T-cell (primary cell): Measurements from ENCODE around the gene ANK3. TPM values are rescaled to one million over a fixed set of nuclear protein-coding genes. Genes with fewer than 3 reads are reported as not detected.

Source experiments
- ATAC-seq, 4 experiments: fragments of 200-7000 bp in 3 of 4; fragments of 150-1000 bp in 1 of 4; cut with Tn5 transposase; replicated peaks in 1 of 4; 1 replicate in 3 of 4; 2 replicates in 1 of 4; pipeline ENCODE4 v1.10.0; 2021; ENCODE audit warnings: moderate library complexity in 3 of 4, mild to moderate bottlenecking in 2 of 4, moderate number of reproducible peaks in 1 of 4
- CTCF ChIA-PET, 2 donors: fragments of 300-600 bp; sonication (Branson Sonifier 250); formaldehyde crosslinking; loops; one replicate each; lab custom pipeline; 2022; ENCODE audit warnings: antibody characterized with exemption in 2 of 2; lab: Charles Lee
- POLR2A ChIA-PET, 2 donors: fragments of 300-600 bp; sonication (Branson Sonifier 250); formaldehyde crosslinking; loops; one replicate each; lab custom pipeline; 2022; ENCODE audit warnings: antibody characterized with exemption in 2 of 2; lab: Charles Lee
- DNase-seq, 35 experiments: peaks; one replicate each; pipeline versions ENCODE4 v3.0.0 to v3.0.0-alpha.2; 2013 to 2023
- H3K27ac ChIP-seq: one replicate; pipeline ENCODE4 v1.5.1; 2013; ENCODE audit warnings: low read length
- H3K27me3 ChIP-seq, 2 experiments: replicated peaks in 1 of 2; 1 replicate in 1 of 2; 2 replicates in 1 of 2; pipeline versions ENCODE4 v1.6.1 to v1.7.0; 2013; ENCODE audit warnings: low read length in 1 of 2, mixed read lengths in 1 of 2; ENCODE audit not compliant: control insufficient read depth in 2 of 2, insufficient read depth in 2 of 2; ENCODE audit errors: extremely low read depth in 1 of 2
- H3K36me3 ChIP-seq, 2 donors: 1 replicate in 1 of 2; 2 replicates in 1 of 2; pipeline versions ENCODE4 v1.6.1 to v1.7.0; 2013; ENCODE audit warnings: low read length in 1 of 2; ENCODE audit not compliant: control insufficient read depth in 2 of 2, insufficient read depth in 1 of 2; ENCODE audit errors: extremely low read depth in 1 of 2
- H3K4me1 ChIP-seq, 2 experiments: 1 replicate in 1 of 2; 2 replicates in 1 of 2; pipeline versions ENCODE4 v1.6.1 to v1.7.0; 2013; ENCODE audit warnings: low read length in 2 of 2, mixed read lengths in 1 of 2; ENCODE audit not compliant: insufficient read depth in 2 of 2, control insufficient read depth in 1 of 2; ENCODE audit errors: extremely low read depth in 1 of 2
- H3K4me3 ChIP-seq, 2 donors: 1 replicate in 1 of 2; 2 replicates in 1 of 2; pipeline versions ENCODE4 v1.5.1 to v1.7.0; 2013; ENCODE audit warnings: mild to moderate bottlenecking in 2 of 2, low read length in 1 of 2, moderate library complexity in 1 of 2; ENCODE audit not compliant: control insufficient read depth in 1 of 2; ENCODE audit errors: extremely low read depth in 1 of 2
- H3K9me3 ChIP-seq: 2 replicates; pipeline ENCODE4 v1.7.0; 2013
- H3K27ac Mint-ChIP-seq, 2 donors: one replicate each; pipeline ENCODE4 v1.8.0; 2020 to 2021; ENCODE audit warnings: mild to moderate bottlenecking in 2 of 2, mixed read lengths in 2 of 2
- H3K27me3 Mint-ChIP-seq, 2 donors: one replicate each; pipeline ENCODE4 v1.8.0; 2021 to 2022; ENCODE audit warnings: mixed read lengths in 2 of 2
- H3K36me3 Mint-ChIP-seq: one replicate; pipeline ENCODE4 v1.8.0; 2021; ENCODE audit warnings: mixed read lengths
- H3K4me1 Mint-ChIP-seq, 3 donors: one replicate each; pipeline ENCODE4 v1.8.0; 2020 to 2022; ENCODE audit warnings: mixed read lengths in 3 of 3, mild to moderate bottlenecking in 1 of 3
- H3K4me3 Mint-ChIP-seq, 3 donors: one replicate each; pipeline ENCODE4 v1.8.0; 2020 to 2022; ENCODE audit warnings: mild to moderate bottlenecking in 3 of 3, mixed read lengths in 3 of 3, moderate library complexity in 3 of 3
- H3K9me3 Mint-ChIP-seq, 3 donors: one replicate each; pipeline ENCODE4 v1.8.0; 2020 to 2022; ENCODE audit warnings: mixed read lengths in 3 of 3
- WGBS: methylation state at CpG from one replicate; pipeline ENCODE4 v1.1.5; 2013; ENCODE audit warnings: missing lambda C conversion rate; ENCODE audit not compliant: insufficient coverage; 5-methylcytosine and 5-hydroxymethylcytosine counted together
- total RNA-seq, 35 experiments: library from RNA in 6 of 35; stranded (reverse) in 6 of 35; fragments of 120-200 nt in 1 of 35; gene quantifications; one replicate each; pipeline versions ENCODE4 v1.2.1 to v1.2.4 and lab custom pipeline; 2013 to 2026

Gene ANK3
- total RNA-seq, 5 donors from 2014 or later (not counting 1 experiment from before 2014, with no cell fraction given): 43.0 to 74.8 (median 56.7) TPM

- Histone ChIP-seq H3K4me3 (no peak overlapping the region), H3K27ac (no peak overlapping the region), H3K27me3 (no peaks in the 10 kb centered on the region), H3K4me1 (no peaks in the 10 kb centered on the region), H3K36me3 (peaks cover 6 to 20% of the 10 kb centered on the region in 2 donors), H3K9me3 (no peaks in the 10 kb centered on the region)
- no peak for DNase-seq
- H3K9me3 Mint-ChIP-seq: no peaks in the 10 kb centered on the region
- no peak for ATAC-seq
- H3K4me1 Mint-ChIP-seq: peaks cover 2 to 11% (median 6%) of the 10 kb centered on the region in 3 donors
- no peak overlapping the region for H3K4me3 Mint-ChIP-seq
- CTCF ChIA-PET: no interaction called here
- no peaks in the 10 kb centered on the region for H3K27me3 Mint-ChIP-seq
- no peak overlapping the region for H3K27ac Mint-ChIP-seq
- 92% methylated on average over 1 of the region's 2 CpGs for WGBS
- H3K36me3 Mint-ChIP-seq: peaks cover 31% of the 10 kb centered on the region
- POLR2A ChIA-PET: no interaction called here
Observed at GRCh38 chr10:60258429-60258797, 131.3 kb downstream of the ANK3 start.

DNA sequence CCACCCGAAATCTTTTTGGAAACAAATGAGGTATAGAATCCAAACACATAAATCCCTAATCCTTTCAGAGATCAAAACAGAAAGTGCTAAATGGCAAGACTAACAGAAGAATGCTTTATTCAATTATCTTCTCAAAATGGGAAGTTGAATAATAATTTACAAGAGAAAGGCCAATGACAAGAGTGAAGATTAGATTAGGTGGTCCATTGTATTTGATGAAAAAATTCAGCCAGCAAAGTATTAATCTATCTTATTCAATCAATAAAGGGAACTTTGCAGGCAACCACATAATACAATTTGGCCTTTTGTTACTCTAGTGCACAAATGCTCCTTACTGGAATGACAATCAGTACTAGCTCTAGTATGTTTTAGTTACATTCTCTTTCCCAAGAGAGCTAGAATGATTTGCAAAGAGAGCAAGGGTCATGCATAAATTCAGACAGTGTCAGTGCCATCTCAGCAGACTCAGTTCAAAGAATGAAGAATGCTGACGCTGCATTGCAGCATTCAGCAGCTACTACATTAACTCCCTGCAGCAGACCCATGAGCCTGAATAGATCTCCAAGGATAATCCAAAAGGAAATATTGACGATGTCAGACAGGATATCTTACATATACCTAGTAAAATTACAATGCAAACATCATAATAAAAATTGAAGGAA lies 131.8 kb downstream of the ANK3 start:
- Mint-ChIP-seq H3K36me3 (peaks cover 27% of the 10 kb centered on the region), H3K27ac (no peak overlapping the region), H3K4me1 (peaks cover 2 to 11% (median 6%) of the 10 kb centered on the region in 3 donors), H3K9me3 (no peaks in the 10 kb centered on the region), H3K4me3 (no peak overlapping the region), H3K27me3 (no peaks in the 10 kb centered on the region)
- ATAC-seq: no peak
- H3K4me3 ChIP-seq: no peak overlapping the region
- no peak for DNase-seq
- no peaks in the 10 kb centered on the region for H3K4me1 ChIP-seq
- WGBS: 80% methylated on average over 1 of the region's 3 CpGs
- H3K36me3 ChIP-seq: peaks cover 6 to 15% of the 10 kb centered on the region in 2 donors
- CTCF ChIA-PET: no interaction called here
- H3K27me3 ChIP-seq: no peaks in the 10 kb centered on the region
- POLR2A ChIA-PET: no interaction called here
- H3K27ac ChIP-seq: no peak overlapping the region
- H3K9me3 ChIP-seq: no peaks in the 10 kb centered on the region

DNA sequence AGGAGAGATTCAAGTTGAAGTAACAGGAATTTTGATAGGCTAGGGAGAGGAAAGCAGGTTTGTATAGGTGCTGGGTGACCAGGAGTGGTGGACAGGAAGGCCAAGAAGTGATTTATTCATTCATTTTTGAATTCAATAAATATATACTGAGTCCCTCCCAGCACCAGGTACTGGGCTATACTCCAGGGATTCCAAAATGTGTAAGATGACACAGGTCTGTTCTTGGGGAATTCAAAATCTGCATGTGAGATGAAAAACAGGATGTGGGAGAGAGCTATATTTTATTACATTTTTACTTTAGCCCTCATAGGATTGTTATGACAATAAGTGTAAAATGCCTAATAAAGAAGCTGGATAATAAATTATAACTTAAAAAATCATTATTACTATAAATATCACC lies 134.9 kb downstream of the ANK3 start:
- Mint-ChIP-seq H3K27ac (no peak overlapping the region), H3K4me1 (no peaks in the 10 kb centered on the region), H3K9me3 (no peaks in the 10 kb centered on the region), H3K27me3 (no peaks in the 10 kb centered on the region), H3K4me3 (no peak overlapping the region), H3K36me3 (peaks cover 18% of the 10 kb centered on the region)
- POLR2A ChIA-PET: interaction anchor here in 1 of 2 donors (0.5 kb wide), 1 partner anchor 627 kb away, joined by 3 read pairs; no protein-coding TSS in a partner anchor
- no peak for DNase-seq
- Histone ChIP-seq H3K36me3 (peaks cover 0 to 2% of the 10 kb centered on the region in 2 donors), H3K9me3 (no peaks in the 10 kb centered on the region), H3K27me3 (no peaks in the 10 kb centered on the region), H3K27ac (no peak overlapping the region), H3K4me3 (no peak overlapping the region), H3K4me1 (no peaks in the 10 kb centered on the region)
- CTCF ChIA-PET: interaction anchor here in 1 of 2 donors (0.5 kb wide), 1 partner anchor 108 kb away, joined by 4 read pairs; no protein-coding TSS in a partner anchor
- ATAC-seq: no peak

GRCh38 chr10:60253484-60253883 lies 136.2 kb downstream of the ANK3 start:
- Histone ChIP-seq H3K27me3 (no peaks in the 10 kb centered on the region), H3K36me3 (peaks cover 0 to 2% of the 10 kb centered on the region in 2 donors), H3K27ac (no peak overlapping the region), H3K9me3 (no peaks in the 10 kb centered on the region), H3K4me3 (no peak overlapping the region), H3K4me1 (no peaks in the 10 kb centered on the region)
- Mint-ChIP-seq H3K4me3 (no peak overlapping the region), H3K9me3 (no peaks in the 10 kb centered on the region), H3K27ac (no peak overlapping the region), H3K4me1 (no peaks in the 10 kb centered on the region), H3K36me3 (peaks cover 18% of the 10 kb centered on the region), H3K27me3 (no peaks in the 10 kb centered on the region)
- no peak for ATAC-seq
- ChIA-PET POLR2A (no interaction called here), CTCF (no interaction called here)
- DNase-seq: no peak

- H3K9me3 ChIP-seq: no peaks in the 10 kb centered on the region
- no peak for ATAC-seq
- Mint-ChIP-seq H3K27me3 (no peaks in the 10 kb centered on the region), H3K9me3 (no peaks in the 10 kb centered on the region), H3K27ac (no peak overlapping the region), H3K4me1 (no peaks in the 10 kb centered on the region), H3K4me3 (no peak overlapping the region), H3K36me3 (peaks cover 17% of the 10 kb centered on the region)
- H3K4me1 ChIP-seq: no peaks in the 10 kb centered on the region
- no peak for DNase-seq
- peaks cover 0 to 2% of the 10 kb centered on the region in 2 donors for H3K36me3 ChIP-seq
- H3K27me3 ChIP-seq: no peaks in the 10 kb centered on the region
- WGBS: 89% methylated on average over 4 of the region's 4 CpGs
- ChIA-PET POLR2A (no interaction called here), CTCF (no interaction called here)
- H3K4me3 ChIP-seq: no peak overlapping the region
- H3K27ac ChIP-seq: no peak overlapping the region
Observed at GRCh38 chr10:60252688-60253087, 137.0 kb downstream of the ANK3 start.

DNA sequence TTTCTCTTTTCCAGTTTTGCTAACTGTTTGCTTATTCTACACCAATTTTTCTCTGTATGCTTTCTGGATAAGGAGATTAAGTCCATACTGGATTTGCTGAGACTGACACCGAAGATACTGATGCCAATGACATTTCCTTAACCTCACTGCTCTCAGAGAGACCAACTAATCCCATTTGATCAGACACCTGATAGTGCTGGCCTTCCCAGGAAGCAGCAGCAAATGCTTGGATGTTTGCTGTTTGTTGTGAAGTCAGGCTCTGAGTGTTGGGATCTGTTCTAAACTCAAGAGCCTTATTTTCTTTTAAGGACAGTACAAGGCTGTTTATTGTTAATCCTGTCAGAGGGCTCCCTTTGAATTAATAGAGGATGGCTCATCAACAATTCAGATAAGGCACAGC lies 143.3 kb downstream of the ANK3 start:
- no peak overlapping the region for H3K27ac ChIP-seq
- Mint-ChIP-seq H3K9me3 (no peaks in the 10 kb centered on the region), H3K36me3 (peaks cover 3% of the 10 kb centered on the region), H3K27me3 (no peaks in the 10 kb centered on the region), H3K27ac (no peak overlapping the region), H3K4me1 (peaks cover 0 to 1% (median 0%) of the 10 kb centered on the region in 3 donors), H3K4me3 (no peak overlapping the region)
- H3K4me3 ChIP-seq: no peak overlapping the region
- ATAC-seq (no peak), DNase-seq (no peak)
- ChIA-PET CTCF (no interaction called here), POLR2A (no interaction called here)
- no peaks in the 10 kb centered on the region for H3K9me3 ChIP-seq
- H3K36me3 ChIP-seq: no peaks in the 10 kb centered on the region
- no peaks in the 10 kb centered on the region for H3K27me3 ChIP-seq
- H3K4me1 ChIP-seq: no peaks in the 10 kb centered on the region
- WGBS: no CpG with 5 or more reads among the region's 1 CpG
